A549 treated with Mapracorat at 1 μM for 4 hours (cell line): ENCODE data around the gene HOXA6. TPM values are rescaled to one million over a fixed set of nuclear protein-coding genes. Genes with fewer than 3 reads are reported as not detected.

Experiments used
- total RNA-seq: library from RNA; stranded (reverse); fragments of 200-300 nt; extraction: Qiagen RNA extraction; gene quantifications from 5 replicates; pipeline ENCODE4 v1.2.3, GENCODE V29; 2022

The HOXA6 gene
- total RNA-seq, 1 experiment from 2014 or later: 1.3 TPM

Other genes with a start within 250 kb of the HOXA6 start
- gene HOXA1, start 51.8 kb downstream of the HOXA6 start, total RNA-seq: 2.5 to 3.4 TPM (median 3.0 TPM) in 5 replicates
- gene HOXA2, start 45.1 kb downstream of the HOXA6 start, total RNA-seq: 0.66 to 0.89 TPM (median 0.83 TPM) in 5 replicates
- gene HOXA4, start 17.0 kb downstream of the HOXA6 start, total RNA-seq: 1.3 to 2.2 TPM (median 1.8 TPM) in 5 replicates
- gene HOXA5, start 4.1 kb downstream of the HOXA6 start, total RNA-seq: 3.4 to 6.8 TPM (median 5.8 TPM) in 5 replicates
- 4.0 to 6.9 TPM (median 6.0 TPM) in 5 replicates for gene HOXA3, start 4.8 kb upstream of the HOXA6 start, total RNA-seq
- gene HOXA7, start 8.9 kb upstream of the HOXA6 start, total RNA-seq: 4.1 to 5.5 TPM (median 5.0 TPM) in 5 replicates
- gene HOXA9, start 17.8 kb upstream of the HOXA6 start, total RNA-seq: 0.41 to 1.4 TPM (median 0.73 TPM) in 5 replicates
- 6.8 to 7.8 TPM (median 7.7 TPM) in 5 replicates for gene HOXA10, start 26.5 kb upstream of the HOXA6 start, total RNA-seq
- 0.45 to 0.89 TPM (median 0.52 TPM) in 5 replicates for gene HOXA11, start 37.5 kb upstream of the HOXA6 start, total RNA-seq
- 1.7 to 2.2 TPM (median 2.1 TPM) in 5 replicates for gene HOXA13, start 52.3 kb upstream of the HOXA6 start, total RNA-seq
- 0.07 to 0.21 TPM (median 0.14 TPM) in 5 replicates for gene EVX1, start 95.0 kb upstream of the HOXA6 start, total RNA-seq